ENCODE data around the gene PRKAR2B. TPM values are rescaled to one million over a fixed set of nuclear protein-coding genes. Genes with fewer than 3 reads are reported as not detected.

PRKAR2B gene
- polyA plus RNA-seq, 3 donors = 2.5 to 5.6 (median 3.5) TPM

- Histone ChIP-seq H2AFZ (ENCODE audit: insufficient read depth, low read depth, low read length, poor library complexity, severe bottlenecking) (no peak overlapping the region), H3K4me3 (replicated peaks in 1 of 3; ENCODE audit: low read depth in 2 of 3, low read length in 3 of 3) (no peak overlapping the region), H3K27ac (ENCODE audit: low read depth in 1 of 2, low read length in 2 of 2) (no peak overlapping the region), H3K9me3 (replicated peaks in 1 of 2; ENCODE audit: control insufficient read depth in 1 of 2, insufficient read depth in 1 of 2, low read length in 2 of 2) (no peaks in the 10 kb centered on the region), H3K27me3 (ENCODE audit: control insufficient read depth in 2 of 2, insufficient read depth in 2 of 2, low read length in 2 of 2) (no peaks in the 10 kb centered on the region), H3K79me2 (ENCODE audit: insufficient read depth, low read length) (peaks cover 27% of the 10 kb centered on the region), H3K9ac (ENCODE audit: insufficient read depth, low read length, poor library complexity, severe bottlenecking) (no peak overlapping the region), H3K4me2 (replicated peaks; ENCODE audit: extremely low read depth, low read length, poor library complexity, severe bottlenecking) (no peak overlapping the region), H4K20me1 (ENCODE audit: insufficient read depth, low read length) (no peaks in the 10 kb centered on the region), H3K36me3 (replicated peaks in 1 of 2; ENCODE audit: control insufficient read depth in 1 of 2, insufficient read depth in 2 of 2, low read length in 2 of 2) (no peaks in the 10 kb centered on the region), H3K4me1 (ENCODE audit: control insufficient read depth in 1 of 2, insufficient read depth in 2 of 2, low read length in 2 of 2) (peaks cover 10 to 15% of the 10 kb centered on the region in 2 donors)
- TF ChIP-seq, protein P1, sequence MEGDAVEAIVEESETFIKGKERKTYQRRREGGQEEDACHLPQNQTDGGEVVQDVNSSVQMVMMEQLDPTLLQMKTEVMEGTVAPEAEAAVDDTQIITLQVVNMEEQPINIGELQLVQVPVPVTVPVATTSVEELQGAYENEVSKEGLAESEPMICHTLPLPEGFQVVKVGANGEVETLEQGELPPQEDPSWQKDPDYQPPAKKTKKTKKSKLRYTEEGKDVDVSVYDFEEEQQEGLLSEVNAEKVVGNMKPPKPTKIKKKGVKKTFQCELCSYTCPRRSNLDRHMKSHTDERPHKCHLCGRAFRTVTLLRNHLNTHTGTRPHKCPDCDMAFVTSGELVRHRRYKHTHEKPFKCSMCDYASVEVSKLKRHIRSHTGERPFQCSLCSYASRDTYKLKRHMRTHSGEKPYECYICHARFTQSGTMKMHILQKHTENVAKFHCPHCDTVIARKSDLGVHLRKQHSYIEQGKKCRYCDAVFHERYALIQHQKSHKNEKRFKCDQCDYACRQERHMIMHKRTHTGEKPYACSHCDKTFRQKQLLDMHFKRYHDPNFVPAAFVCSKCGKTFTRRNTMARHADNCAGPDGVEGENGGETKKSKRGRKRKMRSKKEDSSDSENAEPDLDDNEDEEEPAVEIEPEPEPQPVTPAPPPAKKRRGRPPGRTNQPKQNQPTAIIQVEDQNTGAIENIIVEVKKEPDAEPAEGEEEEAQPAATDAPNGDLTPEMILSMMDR (IDR thresholded peaks at IDR 0.05) = no peak
- no peak for DNase-seq
- Mint-ChIP-seq H3K27ac (peak overlapping the region in 1 of 7 donors; percentile 54), H3K4me1 (peaks cover 23% of the 10 kb centered on the region), H3K9me3 (no peaks in the 10 kb centered on the region), H3K36me3 (peaks cover 0 to 4% of the 10 kb centered on the region in 2 donors), H3K4me3 (no peak overlapping the region), H3K27me3 (ENCODE audit: low read depth in 3 of 3) (no peaks in the 10 kb centered on the region)
- 100% methylated on average over 1 of the region's 4 CpGs for WGBS (ENCODE audit: insufficient coverage)
- intact Hi-C loops (cut with micrococcal nuclease) = no loop called here
Measured at GRCh38 chr7:107065929-107066247, 21.4 kb downstream of the PRKAR2B start.

DNA sequence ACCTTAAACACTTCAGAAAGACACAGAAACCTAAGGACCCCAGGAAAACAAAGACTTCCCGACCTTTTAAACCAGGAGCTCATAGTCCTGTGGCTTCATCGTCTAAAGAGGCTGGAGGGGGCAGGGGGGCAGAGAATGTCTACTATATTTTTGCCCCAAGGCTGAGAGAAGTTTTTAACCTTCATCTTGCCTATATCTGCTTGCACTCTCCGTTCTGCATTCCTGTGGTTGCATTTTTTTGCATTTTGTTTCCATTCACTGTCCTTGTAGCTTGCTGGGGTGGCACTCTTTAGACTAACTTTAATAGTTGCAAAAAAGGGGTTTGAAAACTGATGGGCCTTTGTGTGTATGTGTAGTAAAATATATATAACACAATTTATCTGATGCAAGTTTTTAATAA lies 23.7 kb downstream of the PRKAR2B start:
- H3K27ac Mint-ChIP-seq = peak overlapping the region in 1 of 7 donors; percentile 36
- Histone ChIP-seq H3K9me3 (replicated peaks in 1 of 2; ENCODE audit: control insufficient read depth in 1 of 2, insufficient read depth in 1 of 2, low read length in 2 of 2) (no peaks in the 10 kb centered on the region), H4K20me1 (ENCODE audit: insufficient read depth, low read length) (no peaks in the 10 kb centered on the region), H2AFZ (ENCODE audit: insufficient read depth, low read depth, low read length, poor library complexity, severe bottlenecking) (no peak overlapping the region), H3K4me1 (ENCODE audit: control insufficient read depth in 1 of 2, insufficient read depth in 2 of 2, low read length in 2 of 2) (peaks cover 10 to 15% of the 10 kb centered on the region in 2 donors), H3K4me3 (replicated peaks in 1 of 3; ENCODE audit: low read depth in 2 of 3, low read length in 3 of 3) (peak overlapping the region in 1 of 3 experiments; percentile 62), H3K79me2 (ENCODE audit: insufficient read depth, low read length) (peaks cover 23% of the 10 kb centered on the region), H3K36me3 (replicated peaks in 1 of 2; ENCODE audit: control insufficient read depth in 1 of 2, insufficient read depth in 2 of 2, low read length in 2 of 2) (no peaks in the 10 kb centered on the region), H3K27me3 (ENCODE audit: control insufficient read depth in 2 of 2, insufficient read depth in 2 of 2, low read length in 2 of 2) (no peaks in the 10 kb centered on the region), H3K27ac (ENCODE audit: low read depth in 1 of 2, low read length in 2 of 2) (peak overlapping the region in 1 of 2 donors; percentile 63), H3K4me2 (replicated peaks; ENCODE audit: extremely low read depth, low read length, poor library complexity, severe bottlenecking) (peak overlapping the region; percentile 67), H3K9ac (ENCODE audit: insufficient read depth, low read length, poor library complexity, severe bottlenecking) (no peak overlapping the region)
- WGBS (ENCODE audit: insufficient coverage) = no CpG with 5 or more reads among the region's 3 CpGs
- H3K4me1 Mint-ChIP-seq = peaks cover 23% of the 10 kb centered on the region
- H3K4me3 Mint-ChIP-seq = no peak overlapping the region
- intact Hi-C loops (cut with micrococcal nuclease) = no loop called here
- H3K9me3 Mint-ChIP-seq = peaks cover 0 to 3% (median 0%) of the 10 kb centered on the region in 7 donors
- H3K36me3 Mint-ChIP-seq = peaks cover 3 to 6% of the 10 kb centered on the region in 2 donors
- DNase-seq = no peak
- H3K27me3 Mint-ChIP-seq (ENCODE audit: low read depth in 3 of 3) = no peaks in the 10 kb centered on the region
- TF ChIP-seq, protein P1 (IDR thresholded peaks at IDR 0.05) = no peak

Measured in CD14-positive monocyte (primary cell).